SH-SY5Y (cell line): Measurements from ENCODE around the gene THSD7A.
A peak's percentile ranks its signal among the peaks of the same experiment; 100 is the strongest.

Experiments used
- GATA2 ChIP-seq: IDR thresholded peaks from 2 replicates; pipeline ENCODE4 v1.6.1; 2011; ENCODE audit warnings: mild to moderate bottlenecking, low read depth, low read length
- GATA3 ChIP-seq: IDR thresholded peaks from 2 replicates; pipeline ENCODE4 v1.6.1; 2011; ENCODE audit warnings: low read depth, mild to moderate bottlenecking, low read length, moderate library complexity

DNA sequence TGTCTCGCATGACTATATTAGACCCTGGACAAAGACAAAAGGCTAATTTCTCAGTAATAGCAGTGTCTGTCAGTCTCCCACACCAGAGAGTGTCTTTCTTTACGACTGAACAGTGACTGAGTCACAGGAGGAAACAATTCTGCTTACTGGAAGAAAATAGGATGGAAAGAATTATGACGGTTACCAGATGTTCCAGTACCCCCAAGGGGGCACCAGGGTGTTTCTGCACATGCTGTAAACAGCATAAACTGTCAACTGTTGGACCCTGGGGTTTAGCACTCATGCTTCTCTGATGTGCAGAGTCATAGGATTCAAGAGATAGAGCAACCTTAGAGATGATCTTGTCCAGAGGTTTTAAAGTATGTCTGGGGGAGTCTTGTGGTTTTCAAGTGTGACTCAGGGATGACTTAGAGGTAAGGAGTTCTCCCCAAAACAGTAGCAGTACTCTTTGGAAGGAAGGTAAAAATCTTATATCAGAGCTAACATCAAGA lies 291.7 kb downstream of the THSD7A start:
- peak; percentile 13; the same call in 1 of the 2 replicates for TF ChIP-seq GATA3
- TF ChIP-seq GATA2, result peak; percentile 67
